Stimulated activated CD4-positive, alpha-beta T cell treated with anti-CD3 and anti-CD28 coated beads, Interleukin-2, amount 100 ng/mL, for 4 hours (primary cell): Measurements from ENCODE around the gene POLR1A.

ENCODE experiments used
- DNase-seq: peaks from one replicate; pipeline ENCODE4 v3.0.0-alpha.2; 2020; ENCODE audit warnings: low read depth

The POLR1A gene

GRCh38 chr2:86037795-86038192 is 67.9 kb downstream of the POLR1A start:
- DNase-seq, result no peak

- no peak for DNase-seq
Observed at GRCh38 chr2:86037141-86037794, 68.4 kb downstream of the POLR1A start.

GRCh38 chr2:86036669-86037138 is 69.0 kb downstream of the POLR1A start:
- no peak for DNase-seq

GRCh38 chr2:86035883-86036668 is 69.6 kb downstream of the POLR1A start:
- no peak for DNase-seq

- no peak for DNase-seq
Observed at GRCh38 chr2:86035376-86035882, 70.3 kb downstream of the POLR1A start.

GRCh38 chr2:86033751-86034692 is 71.7 kb downstream of the POLR1A start:
- no peak for DNase-seq

- no peak for DNase-seq
Observed at GRCh38 chr2:86032861-86033595, 72.7 kb downstream of the POLR1A start.

- no peak for DNase-seq
Observed at GRCh38 chr2:86031606-86032005, 74.1 kb downstream of the POLR1A start.

GRCh38 chr2:86031151-86031550 is 74.5 kb downstream of the POLR1A start:
- DNase-seq, result no peak

GRCh38 chr2:86029873-86030272 is 75.8 kb downstream of the POLR1A start:
- no peak for DNase-seq

- DNase-seq, result no peak
Observed at GRCh38 chr2:86028766-86029381, 76.8 kb downstream of the POLR1A start.

- no peak for DNase-seq
Observed at GRCh38 chr2:86027922-86028765, 77.5 kb downstream of the POLR1A start.

- no peak for DNase-seq
Observed at GRCh38 chr2:86027196-86027921, 78.3 kb downstream of the POLR1A start.

- DNase-seq, result no peak
Observed at GRCh38 chr2:86026744-86027065, 79.0 kb downstream of the POLR1A start.

- DNase-seq, result no peak
Observed at GRCh38 chr2:86025976-86026743, 79.5 kb downstream of the POLR1A start.

- no peak for DNase-seq
Observed at GRCh38 chr2:86025229-86025820, 80.4 kb downstream of the POLR1A start.

- no peak for DNase-seq
Observed at GRCh38 chr2:86023366-86023712, 82.3 kb downstream of the POLR1A start.

GRCh38 chr2:86022661-86023365 is 82.9 kb downstream of the POLR1A start:
- no peak for DNase-seq
